HG02763 (cell line): ENCODE measurements around the gene PTK6.

Experiments used
- ATAC-seq: cut with Tn5 transposase; IDR thresholded peaks from one replicate; pipeline ENCODE4 v1.9.1; 2021; ENCODE audit warnings: mild to moderate bottlenecking, moderate library complexity; ENCODE audit not compliant: unreplicated experiment

PTK6 gene

DNA sequence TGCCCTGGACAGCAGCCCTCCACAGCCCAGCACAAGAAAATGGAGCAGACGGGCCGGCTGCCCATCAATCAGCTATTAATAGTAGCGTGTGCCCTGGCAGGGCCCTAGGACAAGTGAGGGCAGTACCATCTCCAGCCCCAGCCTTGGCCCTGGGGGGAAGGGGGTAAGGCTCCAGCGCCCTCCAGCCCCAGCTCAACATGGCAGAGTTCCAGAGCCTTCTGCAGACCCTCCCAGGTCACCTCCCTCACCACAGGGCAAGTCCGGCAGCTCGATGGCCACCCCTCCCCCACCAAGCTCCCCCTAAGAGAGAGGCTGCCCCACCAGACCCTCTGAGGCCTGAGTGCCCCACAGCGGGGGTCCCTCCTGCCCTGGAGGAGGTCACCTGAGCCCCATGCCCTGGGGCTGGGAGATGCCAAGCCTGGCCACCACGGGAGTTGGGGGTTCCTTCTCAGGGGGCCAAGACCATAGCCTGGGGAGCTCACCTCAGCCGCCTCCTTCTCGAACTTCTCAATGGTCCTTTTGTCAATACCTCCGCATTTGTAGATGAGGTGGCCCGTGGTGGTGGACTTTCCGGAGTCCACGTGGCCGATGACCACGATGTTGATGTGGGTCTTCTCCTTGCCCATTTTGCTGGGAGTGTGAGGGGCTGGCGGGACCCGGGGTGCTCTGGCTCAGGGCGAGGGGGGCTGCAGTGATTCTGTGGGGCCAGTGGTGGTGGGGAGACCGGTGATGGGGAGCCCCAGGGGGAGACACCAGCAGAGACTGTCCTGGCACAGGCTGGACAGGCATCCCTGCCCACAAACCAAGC is 39.8 kb downstream of the PTK6 start:
- ATAC-seq, result no peak

- no peak for ATAC-seq
These were observed 40.5 kb downstream of the PTK6 start for GRCh38 chr20:63496596-63497120.

- ATAC-seq, result no peak
These were observed 41.2 kb downstream of the PTK6 start for GRCh38 chr20:63495741-63496595.

DNA sequence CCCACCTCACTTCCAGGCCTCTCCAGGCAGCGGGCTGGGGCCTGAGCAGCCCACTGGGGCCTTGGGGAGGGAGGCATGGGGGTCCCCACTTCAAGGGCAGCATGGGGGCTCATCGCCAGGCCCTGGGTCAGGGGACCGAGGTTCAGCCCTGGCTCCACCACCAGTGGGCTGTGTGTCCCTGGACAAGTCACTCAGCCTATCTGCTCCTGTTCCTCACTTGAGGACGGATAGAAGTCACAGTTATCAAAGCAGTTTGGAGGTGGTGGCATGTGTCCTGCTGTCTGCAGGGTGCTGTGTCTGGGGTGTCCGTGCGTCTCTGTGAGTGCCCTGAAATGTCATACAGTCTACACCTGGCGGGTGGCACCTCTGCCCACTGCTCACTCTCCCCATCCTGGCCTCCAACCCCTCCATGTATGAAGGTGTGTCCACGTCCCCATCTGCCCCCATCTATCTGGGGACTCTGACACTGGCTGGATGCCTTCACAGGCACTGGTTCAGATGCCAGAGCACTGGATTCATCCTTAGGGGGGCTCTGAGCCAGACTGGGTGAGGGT is 41.9 kb downstream of the PTK6 start:
- no peak for ATAC-seq

DNA sequence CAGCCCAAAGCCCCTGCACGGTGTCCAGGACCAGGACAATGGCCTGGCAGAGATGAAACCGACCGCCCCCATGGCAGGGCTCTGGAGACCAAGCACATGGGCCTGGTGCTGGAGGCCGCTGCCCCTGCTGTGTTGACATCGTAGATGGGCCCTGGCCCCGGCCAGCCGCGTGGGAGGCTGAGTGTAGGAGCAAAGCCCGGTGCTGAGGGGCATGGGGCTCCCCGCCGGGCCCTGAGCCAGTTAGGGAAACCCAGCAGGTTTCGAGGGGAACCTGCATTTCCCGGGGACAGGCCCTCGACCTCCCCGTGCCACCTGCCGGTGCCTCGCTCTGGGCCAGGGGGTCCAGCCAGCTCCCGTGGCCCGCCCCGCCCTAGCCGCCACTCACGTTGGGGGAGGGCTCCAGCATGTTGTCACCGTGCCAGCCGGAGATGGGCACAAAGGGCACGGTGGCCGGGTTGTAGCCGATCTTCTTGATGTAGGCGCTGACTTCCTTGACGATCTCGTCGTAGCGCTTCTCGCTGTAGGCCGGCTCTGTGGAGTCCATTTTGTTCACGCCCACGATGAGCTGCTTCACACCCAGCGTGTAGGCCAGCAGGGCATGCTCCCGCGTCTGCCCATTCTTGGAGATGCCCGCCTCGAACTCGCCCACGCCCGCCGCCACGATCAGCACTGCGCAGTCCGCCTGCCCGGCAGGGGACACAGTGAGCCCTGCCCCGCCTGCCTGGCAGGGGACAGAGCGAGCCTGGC is 42.6 kb downstream of the PTK6 start:
- ATAC-seq, result no peak

DNA sequence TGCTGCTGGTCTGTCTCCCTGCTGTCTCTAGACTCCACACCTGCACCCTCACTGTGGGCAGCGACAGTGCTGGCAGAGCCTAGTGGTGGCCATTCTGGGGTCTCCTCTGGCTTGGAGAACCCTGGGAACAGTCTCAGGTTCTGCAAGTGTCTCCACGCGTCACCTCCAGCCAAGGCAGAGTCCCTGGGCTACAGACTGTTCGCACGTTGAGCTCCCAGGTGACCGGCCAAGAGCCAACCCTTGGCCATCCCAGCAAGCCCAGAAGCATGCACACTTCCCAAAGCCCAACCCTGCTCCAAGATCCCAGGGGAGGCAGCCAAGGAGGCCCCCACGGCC is 43.1 kb downstream of the PTK6 start:
- no peak for ATAC-seq

GRCh38 chr20:63493563-63494020 is 43.6 kb downstream of the PTK6 start:
- no peak for ATAC-seq

GRCh38 chr20:63492982-63493381 is 44.2 kb downstream of the PTK6 start:
- ATAC-seq, result no peak

DNA sequence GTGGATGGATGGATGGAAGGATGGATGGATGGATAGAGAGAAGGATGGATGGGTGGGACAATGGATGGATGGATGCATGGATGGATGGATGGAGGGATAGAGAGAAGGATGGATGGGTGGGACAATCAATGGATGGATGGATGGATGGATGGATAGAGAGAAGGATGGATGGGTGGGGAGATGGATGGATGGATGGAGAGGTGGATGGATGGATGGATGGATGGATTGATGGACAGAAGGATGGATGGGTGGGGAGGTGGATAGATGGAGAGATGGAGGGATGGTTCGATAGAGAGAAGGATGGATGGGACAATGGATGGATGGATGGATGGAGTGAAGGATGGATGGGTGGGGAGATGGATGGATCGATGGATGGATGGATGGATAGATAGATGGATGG is 44.7 kb downstream of the PTK6 start:
- ATAC-seq, result no peak

DNA sequence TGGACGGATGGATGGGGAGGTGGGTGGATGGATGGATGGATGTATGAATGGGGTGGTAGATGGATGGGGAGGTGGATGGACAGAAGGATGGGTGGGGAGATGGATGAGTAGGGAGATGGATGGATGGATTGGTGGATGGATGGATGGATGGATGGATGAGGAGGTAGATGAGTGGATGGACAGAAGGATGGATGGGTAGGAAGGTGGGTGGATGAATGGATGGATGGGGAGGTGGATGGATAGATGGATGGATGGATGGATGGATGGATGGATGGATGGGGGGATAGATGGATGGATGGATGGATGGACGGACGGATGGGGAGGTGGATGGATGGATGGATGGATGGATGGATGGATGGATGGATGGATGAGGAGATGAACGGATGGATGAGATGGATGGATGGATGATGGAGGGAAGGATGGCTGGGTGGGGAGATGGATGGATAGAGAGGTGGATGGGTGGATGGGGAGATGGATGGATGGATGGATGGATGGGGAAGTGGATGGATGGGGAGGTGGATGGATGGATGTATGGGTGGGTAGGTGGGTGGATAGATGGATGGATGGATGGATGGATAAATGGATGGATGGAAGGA is 45.4 kb downstream of the PTK6 start:
- ATAC-seq, result no peak

DNA sequence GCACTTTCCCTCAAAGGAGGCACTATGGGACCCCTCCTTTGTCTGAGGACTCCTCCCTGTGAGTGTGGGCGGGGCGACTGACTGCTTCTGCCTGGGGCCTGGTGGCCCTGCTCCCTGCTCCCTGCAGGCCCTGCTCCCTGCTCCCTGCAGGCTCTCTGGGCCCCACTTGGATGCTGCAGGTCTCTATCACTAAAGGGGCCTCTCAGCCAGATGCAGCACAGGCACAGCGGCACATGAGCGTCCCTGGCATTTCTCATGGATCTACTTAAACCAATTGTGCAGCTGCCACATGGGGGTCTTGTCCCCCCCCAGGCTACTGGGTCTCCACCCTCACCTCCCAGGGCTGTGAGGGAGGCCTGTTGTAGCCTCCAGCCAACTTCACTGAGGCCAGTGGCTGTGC is 46.1 kb downstream of the PTK6 start:
- no peak for ATAC-seq

- ATAC-seq, result no peak
These were observed 46.8 kb downstream of the PTK6 start for GRCh38 chr20:63490416-63490815.

DNA sequence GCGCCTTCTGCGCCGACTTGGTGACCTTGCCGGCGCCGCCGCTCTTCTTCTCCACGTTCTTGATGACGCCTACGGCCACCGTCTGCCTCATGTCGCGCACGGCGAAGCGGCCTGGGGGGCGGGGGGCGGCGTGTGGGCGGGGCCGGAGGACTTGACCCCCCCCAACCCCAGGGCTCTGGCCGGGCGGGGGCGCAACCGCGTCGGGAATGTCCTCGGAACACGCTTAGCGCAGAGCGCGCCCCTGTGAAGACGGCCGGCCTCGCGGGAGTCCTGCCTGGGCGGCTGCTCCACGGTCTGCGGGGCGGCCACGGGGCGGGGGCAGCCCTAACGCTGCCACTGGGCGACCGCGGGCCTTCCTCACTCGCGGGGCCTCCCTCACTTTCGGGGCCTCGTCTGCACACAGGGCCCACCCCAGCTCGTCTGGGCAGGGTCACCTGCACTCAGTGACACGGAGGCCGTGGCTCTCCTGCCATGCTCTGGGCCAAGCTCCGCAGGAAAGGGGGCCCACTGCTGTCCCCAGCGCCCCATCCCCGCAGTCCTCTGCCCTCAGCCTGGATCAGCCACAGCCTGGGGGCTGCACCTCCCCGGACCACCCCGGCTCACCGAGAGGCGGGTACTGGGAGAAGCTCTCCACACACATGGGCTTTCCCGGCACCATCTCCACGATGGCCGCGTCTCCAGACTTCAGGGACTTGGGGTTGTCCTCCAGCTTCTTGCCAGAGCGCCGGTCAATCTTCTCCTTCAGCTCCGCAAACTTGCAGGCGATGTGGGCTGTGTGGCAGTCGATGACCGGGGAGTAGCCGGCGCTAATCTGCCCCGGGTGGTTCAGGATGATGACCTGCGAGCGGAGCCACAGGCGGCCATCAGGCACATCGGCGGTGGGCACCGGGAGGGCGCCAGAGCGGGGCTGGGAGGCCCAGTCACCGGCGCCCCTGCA is 48.6 kb downstream of the PTK6 start:
- ATAC-seq, result no peak

- no peak for ATAC-seq
These were observed 49.4 kb downstream of the PTK6 start for GRCh38 chr20:63487781-63488241.

DNA sequence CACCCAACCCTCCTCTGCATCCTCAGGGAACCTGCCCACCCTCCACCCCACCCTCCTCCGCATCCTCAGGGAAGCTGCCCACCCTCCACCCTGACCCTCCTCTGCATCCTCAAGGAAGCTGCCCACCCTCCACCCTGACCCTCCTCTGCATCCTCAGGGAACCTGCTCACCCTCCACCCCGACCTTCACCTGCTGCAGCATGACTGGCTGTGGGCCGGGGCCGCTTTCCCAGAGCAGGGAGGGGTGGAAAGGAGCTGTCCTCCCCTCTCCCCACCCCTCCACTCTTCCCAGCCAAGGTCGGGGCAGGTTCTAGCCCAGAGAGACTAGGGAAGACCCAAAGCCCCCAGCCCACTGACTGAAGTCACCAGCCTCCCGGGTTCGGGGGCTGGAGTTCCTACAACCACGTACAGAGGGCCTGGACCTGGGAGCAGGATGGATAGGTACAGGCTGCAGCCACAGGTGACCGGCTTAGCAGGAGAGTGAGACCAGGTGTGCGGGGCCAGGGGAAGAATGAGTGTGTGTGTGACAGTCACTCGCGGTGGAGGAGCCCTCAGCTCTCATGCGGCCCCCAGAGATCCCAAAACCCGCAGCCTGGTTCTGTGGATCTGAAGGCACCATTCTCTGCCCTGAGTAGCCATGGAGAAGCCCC is 49.9 kb downstream of the PTK6 start:
- ATAC-seq, result no peak

GRCh38 chr20:63486300-63486855 is 50.8 kb downstream of the PTK6 start:
- no peak for ATAC-seq

DNA sequence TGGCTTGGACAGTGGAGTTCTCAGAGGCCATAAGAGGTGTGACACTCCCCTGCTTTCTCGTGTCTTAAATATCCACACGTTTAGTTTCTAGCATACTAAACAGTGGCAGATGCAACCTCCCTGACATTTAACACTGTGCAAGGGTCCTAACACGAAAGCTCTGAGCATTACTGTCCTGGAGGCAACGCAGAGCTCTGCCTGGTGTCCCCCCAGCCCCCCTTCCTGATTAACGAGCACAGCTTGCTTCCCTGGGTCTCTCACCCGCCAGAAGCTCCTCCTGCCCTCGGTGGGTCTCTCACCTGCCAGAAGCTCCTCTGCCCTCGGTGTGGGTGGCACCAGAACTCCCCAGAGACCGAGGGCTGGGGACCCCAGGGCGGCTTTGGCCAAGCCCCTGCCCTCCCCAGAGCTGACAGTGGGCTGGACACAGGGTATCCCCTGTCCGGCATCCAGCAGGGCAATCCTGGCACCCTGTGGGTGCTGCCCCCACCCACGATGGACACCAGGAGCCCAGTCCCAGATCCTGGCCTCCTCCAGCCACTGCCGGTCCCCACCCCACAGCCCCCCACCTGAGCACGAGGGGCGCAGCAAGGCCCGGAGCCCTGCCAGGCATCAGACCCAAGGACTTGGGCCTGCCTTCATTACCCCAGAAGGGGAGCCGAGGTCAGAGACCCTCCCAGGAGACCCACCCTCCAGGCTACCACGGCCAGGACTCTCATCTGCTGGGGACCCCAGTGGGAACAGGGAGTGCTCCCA is 52.3 kb downstream of the PTK6 start:
- ATAC-seq, result no peak

DNA sequence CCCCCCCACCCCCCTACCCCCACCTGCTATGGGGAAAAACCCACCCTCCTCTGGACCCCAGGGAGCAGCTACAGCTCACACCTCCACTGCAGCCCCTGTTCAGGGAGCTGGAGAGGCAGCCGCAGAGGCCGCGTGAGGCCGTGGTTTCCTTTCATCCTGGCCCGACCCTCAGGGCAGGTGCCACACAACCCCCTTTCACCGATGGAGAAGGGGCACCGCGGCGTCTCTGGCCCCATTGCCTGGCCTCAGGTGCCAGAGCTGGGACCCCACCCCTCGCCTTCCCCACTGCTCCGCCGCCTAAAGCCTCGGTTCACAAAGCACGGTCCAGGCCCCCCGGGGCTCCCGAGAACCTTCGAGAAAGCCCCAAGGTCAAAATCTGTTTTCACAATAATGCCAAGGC is 52.9 kb downstream of the PTK6 start:
- ATAC-seq, result no peak
